K562 (cell line): ENCODE data around the gene LGALS12.

ENCODE experiments used
- HMG20B ChIP-seq: fragments of 250-450 bp; sonication (Bioruptor Pico); IDR thresholded peaks from 2 replicates; pipeline ENCODE4 v1.5.0; 2021; ENCODE audit warnings: mild to moderate bottlenecking
- YY1 ChIP-seq, 3 experiments: IDR thresholded peaks; 2 replicates each; pipeline ENCODE4 v1.6.1; 2011; ENCODE audit warnings: low read length in 2 of 3, mild to moderate bottlenecking in 2 of 3, moderate library complexity in 2 of 3, borderline replicate concordance in 1 of 3, control low read depth in 1 of 3, low read depth in 1 of 3; ENCODE audit not compliant: insufficient read depth in 3 of 3, insufficient replicate concordance in 2 of 3, control insufficient read depth in 1 of 3, insufficient read length in 1 of 3; ENCODE audit errors: extremely low read depth in 1 of 3
- TF ChIP-seq, protein P1 (sequence below), 3 experiments: IDR thresholded peaks in 2 of 3; conservative IDR thresholded peaks in 1 of 3; 2 replicates each; pipeline ENCODE4 v1.5.1; 2011 to 2012; ENCODE audit warnings: low read length in 3 of 3, mild to moderate bottlenecking in 3 of 3, control low read depth in 2 of 3, improper control_type of control experiment in 1 of 3, inconsistent platforms in 1 of 3, low read depth in 1 of 3, mixed read lengths in 1 of 3, moderate library complexity in 1 of 3; ENCODE audit not compliant: insufficient read depth in 2 of 3
- TF ChIP-seq, protein P2 (sequence below), 2 experiments: IDR thresholded peaks; 2 replicates each; pipeline ENCODE4 v1.6.1; 2011; ENCODE audit warnings: borderline replicate concordance in 1 of 2, control low read depth in 1 of 2, low read depth in 1 of 2, low read length in 1 of 2, mild to moderate bottlenecking in 1 of 2, mixed read lengths in 1 of 2, moderate library complexity in 1 of 2; ENCODE audit not compliant: insufficient read depth in 1 of 2, insufficient read length in 1 of 2, poor library complexity in 1 of 2, severe bottlenecking in 1 of 2; ENCODE audit errors: extremely low read depth in 1 of 2
- TF ChIP-seq, protein P3 (sequence below): fragments of 250-450 bp; sonication (Bioruptor Pico); IDR thresholded peaks from 2 replicates; pipeline ENCODE4 v1.8.0; 2021; ENCODE audit warnings: moderate library complexity, mild to moderate bottlenecking, inconsistent platforms
- TF ChIP-seq, protein P4 (sequence below): fragments of 250-450 bp; sonication (Bioruptor Pico); IDR thresholded peaks from 2 replicates; pipeline ENCODE4 v1.5.0; 2020; ENCODE audit warnings: mild to moderate bottlenecking, borderline replicate concordance

DNA sequence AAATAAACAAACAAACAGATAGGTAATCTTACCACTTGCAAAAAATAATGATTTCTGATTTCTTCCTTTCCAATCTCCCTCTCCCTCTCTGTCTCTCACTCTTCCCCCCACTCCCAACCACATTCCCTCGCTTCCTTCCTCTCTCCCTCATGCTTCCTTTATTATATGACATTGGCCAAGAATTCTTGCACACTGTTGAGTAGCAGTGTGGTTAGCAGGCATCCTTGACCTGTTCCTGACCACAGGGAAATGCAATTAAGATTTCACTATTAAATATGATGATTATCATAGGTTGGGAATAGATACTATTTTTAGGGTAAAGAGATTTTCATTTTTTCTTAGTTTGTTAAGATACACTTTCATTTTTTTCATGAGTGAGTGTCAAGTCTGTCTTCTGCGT, 16.0 kb downstream of the LGALS12 start:
- TF ChIP-seq, protein P1, sequence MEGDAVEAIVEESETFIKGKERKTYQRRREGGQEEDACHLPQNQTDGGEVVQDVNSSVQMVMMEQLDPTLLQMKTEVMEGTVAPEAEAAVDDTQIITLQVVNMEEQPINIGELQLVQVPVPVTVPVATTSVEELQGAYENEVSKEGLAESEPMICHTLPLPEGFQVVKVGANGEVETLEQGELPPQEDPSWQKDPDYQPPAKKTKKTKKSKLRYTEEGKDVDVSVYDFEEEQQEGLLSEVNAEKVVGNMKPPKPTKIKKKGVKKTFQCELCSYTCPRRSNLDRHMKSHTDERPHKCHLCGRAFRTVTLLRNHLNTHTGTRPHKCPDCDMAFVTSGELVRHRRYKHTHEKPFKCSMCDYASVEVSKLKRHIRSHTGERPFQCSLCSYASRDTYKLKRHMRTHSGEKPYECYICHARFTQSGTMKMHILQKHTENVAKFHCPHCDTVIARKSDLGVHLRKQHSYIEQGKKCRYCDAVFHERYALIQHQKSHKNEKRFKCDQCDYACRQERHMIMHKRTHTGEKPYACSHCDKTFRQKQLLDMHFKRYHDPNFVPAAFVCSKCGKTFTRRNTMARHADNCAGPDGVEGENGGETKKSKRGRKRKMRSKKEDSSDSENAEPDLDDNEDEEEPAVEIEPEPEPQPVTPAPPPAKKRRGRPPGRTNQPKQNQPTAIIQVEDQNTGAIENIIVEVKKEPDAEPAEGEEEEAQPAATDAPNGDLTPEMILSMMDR (IDR thresholded peaks at IDR 0.05 in 2 of 3, conservative IDR thresholded peaks at IDR 0.05 in 1 of 3; ENCODE audit: insufficient read depth in 2 of 3, low read depth in 1 of 3, low read length in 3 of 3) = no peak
- TF ChIP-seq, protein P2, sequence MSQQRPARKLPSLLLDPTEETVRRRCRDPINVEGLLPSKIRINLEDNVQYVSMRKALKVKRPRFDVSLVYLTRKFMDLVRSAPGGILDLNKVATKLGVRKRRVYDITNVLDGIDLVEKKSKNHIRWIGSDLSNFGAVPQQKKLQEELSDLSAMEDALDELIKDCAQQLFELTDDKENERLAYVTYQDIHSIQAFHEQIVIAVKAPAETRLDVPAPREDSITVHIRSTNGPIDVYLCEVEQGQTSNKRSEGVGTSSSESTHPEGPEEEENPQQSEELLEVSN (IDR thresholded peaks at IDR 0.05; ENCODE audit: borderline replicate concordance in 1 of 2, extremely low read depth in 1 of 2, insufficient read depth in 1 of 2, insufficient read length in 1 of 2, low read depth in 1 of 2, low read length in 1 of 2, poor library complexity in 1 of 2, severe bottlenecking in 1 of 2) = no peak
- TF ChIP-seq YY1 (IDR thresholded peaks at IDR 0.05; ENCODE audit: borderline replicate concordance in 1 of 3, control insufficient read depth in 1 of 3, extremely low read depth in 1 of 3, insufficient read depth in 3 of 3, insufficient read length in 1 of 3, insufficient replicate concordance in 2 of 3, low read depth in 1 of 3, low read length in 2 of 3) (no peak), HMG20B (CRISPR knock-in tag) (no peak)
- TF ChIP-seq, protein P3, sequence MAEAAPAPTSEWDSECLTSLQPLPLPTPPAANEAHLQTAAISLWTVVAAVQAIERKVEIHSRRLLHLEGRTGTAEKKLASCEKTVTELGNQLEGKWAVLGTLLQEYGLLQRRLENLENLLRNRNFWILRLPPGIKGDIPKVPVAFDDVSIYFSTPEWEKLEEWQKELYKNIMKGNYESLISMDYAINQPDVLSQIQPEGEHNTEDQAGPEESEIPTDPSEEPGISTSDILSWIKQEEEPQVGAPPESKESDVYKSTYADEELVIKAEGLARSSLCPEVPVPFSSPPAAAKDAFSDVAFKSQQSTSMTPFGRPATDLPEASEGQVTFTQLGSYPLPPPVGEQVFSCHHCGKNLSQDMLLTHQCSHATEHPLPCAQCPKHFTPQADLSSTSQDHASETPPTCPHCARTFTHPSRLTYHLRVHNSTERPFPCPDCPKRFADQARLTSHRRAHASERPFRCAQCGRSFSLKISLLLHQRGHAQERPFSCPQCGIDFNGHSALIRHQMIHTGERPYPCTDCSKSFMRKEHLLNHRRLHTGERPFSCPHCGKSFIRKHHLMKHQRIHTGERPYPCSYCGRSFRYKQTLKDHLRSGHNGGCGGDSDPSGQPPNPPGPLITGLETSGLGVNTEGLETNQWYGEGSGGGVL (CRISPR knock-in tag) = no peak
- TF ChIP-seq, protein P4, sequence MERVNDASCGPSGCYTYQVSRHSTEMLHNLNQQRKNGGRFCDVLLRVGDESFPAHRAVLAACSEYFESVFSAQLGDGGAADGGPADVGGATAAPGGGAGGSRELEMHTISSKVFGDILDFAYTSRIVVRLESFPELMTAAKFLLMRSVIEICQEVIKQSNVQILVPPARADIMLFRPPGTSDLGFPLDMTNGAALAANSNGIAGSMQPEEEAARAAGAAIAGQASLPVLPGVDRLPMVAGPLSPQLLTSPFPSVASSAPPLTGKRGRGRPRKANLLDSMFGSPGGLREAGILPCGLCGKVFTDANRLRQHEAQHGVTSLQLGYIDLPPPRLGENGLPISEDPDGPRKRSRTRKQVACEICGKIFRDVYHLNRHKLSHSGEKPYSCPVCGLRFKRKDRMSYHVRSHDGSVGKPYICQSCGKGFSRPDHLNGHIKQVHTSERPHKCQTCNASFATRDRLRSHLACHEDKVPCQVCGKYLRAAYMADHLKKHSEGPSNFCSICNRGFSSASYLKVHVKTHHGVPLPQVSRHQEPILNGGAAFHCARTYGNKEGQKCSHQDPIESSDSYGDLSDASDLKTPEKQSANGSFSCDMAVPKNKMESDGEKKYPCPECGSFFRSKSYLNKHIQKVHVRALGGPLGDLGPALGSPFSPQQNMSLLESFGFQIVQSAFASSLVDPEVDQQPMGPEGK (CRISPR knock-in tag) = no peak
